HG03103 (cell line): ENCODE measurements around the gene ORC5.
A peak's percentile ranks its signal among the peaks of the same experiment; 100 is the strongest.
"Not testable (repeated sequence)": the region's sequence is repeated elsewhere in the genome, so short reads cannot be mapped to it uniquely, and the experiment has no call there.

ENCODE experiments used
- ATAC-seq: cut with Tn5 transposase; IDR thresholded peaks from one replicate; pipeline ENCODE4 v1.9.1; 2021; ENCODE audit warnings: low read depth; ENCODE audit not compliant: unreplicated experiment

ORC5 gene

DNA sequence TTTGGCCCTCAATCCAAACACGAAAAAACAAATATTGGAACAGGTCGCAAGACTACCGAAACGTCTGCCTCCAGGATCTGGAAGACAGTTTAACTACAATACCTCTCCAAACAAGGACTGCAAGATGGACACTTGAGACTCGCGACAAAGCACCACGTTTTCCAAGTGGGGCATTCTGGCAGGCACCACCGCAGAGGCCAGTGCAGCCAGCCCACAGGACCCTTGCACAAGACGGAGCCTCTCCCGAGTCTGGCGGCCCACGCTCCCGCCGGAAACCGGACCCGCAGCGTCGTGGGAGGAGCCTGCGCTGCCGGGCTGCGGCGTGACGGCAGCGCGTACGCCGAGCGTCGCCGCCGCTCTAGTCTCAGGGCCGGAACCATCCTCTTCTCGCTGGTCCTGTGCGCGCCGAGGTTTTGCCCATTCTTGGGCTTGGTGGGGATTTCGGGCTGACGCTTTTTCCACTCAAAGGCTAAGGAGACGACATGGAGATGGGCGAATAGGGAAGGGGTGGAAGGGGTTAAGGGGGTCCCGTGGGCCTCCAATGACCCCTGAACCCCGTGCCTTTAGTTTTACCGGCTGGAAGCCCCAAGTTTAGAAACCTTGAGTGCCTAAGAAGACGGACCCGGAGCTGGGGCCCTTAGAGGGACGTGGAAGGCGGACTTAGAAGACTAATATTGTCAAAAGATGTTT lies at the start of gene ORC5:
ORC5 (minus strand) TSS at position 283 of the 690 bp plus-strand sequence; CDS start at position 174, 109 bp downstream.
- ATAC-seq, result peak; percentile 99

DNA sequence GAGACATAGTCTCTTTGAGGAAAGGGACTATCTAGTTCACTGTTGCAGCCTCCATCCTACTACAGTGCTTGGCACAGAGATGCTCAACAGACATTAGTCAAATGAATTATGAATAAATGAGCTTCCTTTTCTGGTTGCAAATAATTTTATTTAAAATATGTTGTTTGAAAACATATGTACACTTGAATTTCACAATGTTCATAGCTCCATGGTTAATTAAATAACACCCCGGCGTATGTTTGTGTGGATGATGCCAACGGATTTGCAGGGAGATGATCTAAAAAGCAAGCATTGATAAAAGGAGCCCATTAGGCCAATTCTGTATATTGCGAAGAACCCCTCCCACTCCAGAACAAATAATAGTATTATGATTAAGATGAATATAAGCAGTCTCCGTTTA lies 47.8 kb upstream of the ORC5 start:
- no peak for ATAC-seq

DNA sequence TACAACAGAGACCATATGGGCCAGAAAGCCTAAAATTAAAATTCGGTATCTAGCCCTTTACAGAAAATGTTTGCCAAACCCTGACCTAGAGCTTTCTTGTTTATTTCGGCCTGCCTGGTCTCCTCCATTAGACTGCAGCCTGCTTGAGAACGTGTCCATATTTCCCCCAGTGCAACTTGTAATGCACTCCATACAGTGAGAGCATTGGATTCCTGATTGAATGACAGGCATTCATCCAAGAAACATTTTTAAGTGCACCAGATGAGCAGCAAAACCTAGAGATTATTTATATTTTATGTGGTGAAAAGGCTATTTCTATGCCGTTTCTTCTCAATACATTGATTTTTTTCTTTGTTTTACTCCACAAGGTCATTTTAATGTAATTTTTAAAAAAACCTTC lies 47.4 kb upstream of the ORC5 start:
- ATAC-seq, result no peak

DNA sequence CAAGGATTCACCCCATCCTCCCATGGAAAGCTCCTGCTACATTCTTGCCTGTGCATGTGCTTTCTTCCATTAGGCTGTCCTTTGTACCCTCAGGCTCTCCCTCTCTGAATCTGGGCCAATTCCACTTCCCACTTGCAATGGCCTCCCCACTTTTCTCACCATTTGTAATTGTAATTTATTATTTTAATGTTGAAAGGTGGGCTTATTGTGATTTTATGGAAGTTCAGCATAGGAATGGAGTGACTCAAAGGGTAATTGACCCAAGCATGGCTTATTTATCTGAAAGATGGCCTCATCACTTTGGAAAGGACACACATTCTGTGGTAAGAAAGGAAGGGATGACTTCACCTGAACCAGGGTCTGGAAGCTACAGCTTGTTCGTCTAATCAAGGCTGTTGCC lies 46.9 kb upstream of the ORC5 start:
- ATAC-seq, result no peak

DNA sequence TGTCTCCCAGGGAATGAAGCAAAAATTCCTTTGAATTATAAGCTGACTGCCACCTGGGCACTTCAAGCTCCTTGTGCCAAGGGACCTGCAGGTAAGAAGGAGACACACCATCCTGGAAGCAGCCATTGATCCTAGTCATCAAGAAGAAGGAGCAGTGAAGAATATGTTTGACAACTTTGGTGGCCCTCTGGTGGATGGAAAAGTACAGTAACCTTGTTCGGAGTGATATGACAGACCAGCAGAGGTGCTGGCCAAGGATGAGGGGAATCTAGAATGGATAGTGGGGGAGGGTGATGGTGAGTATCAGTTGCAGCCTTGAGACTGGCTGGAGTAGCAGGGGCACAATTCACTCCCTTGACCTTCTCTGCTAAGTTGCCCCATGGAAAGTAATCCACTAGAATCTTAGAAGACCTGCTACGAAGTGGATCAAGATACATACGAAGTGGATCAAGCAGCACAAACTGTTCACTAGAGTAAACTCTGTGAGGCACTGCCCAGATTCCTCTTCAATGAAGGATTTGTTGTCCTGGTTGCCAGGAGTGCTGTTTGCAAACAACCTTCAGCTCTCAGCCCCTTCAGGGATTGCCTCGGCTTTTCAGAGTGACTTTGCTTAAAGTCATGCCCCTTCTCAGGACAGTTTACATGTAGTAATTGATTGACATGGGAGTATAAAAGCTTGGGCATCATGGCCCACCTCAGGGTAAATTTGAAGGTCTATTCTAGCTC lies 44.8 kb upstream of the ORC5 start:
- ATAC-seq, result no peak

DNA sequence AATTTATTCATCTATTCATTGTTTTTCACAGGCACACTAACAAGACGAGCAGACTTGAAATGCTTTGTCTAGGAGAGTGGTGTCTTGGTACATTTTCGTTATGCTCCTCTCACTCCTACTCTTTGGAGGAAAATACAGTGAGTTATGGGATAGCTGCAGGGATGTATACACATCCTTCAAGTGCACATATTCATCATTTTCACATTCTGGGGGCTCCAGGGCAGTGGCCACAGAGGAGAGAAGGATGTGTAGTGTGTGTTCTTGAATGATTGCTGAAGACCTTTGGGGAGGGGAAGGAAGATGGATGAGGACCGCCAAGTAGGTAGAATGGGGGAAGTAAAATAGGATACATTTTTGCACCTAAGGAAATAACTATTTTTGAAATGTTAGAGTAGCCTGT lies 34.8 kb upstream of the ORC5 start:
- ATAC-seq, result no peak

DNA sequence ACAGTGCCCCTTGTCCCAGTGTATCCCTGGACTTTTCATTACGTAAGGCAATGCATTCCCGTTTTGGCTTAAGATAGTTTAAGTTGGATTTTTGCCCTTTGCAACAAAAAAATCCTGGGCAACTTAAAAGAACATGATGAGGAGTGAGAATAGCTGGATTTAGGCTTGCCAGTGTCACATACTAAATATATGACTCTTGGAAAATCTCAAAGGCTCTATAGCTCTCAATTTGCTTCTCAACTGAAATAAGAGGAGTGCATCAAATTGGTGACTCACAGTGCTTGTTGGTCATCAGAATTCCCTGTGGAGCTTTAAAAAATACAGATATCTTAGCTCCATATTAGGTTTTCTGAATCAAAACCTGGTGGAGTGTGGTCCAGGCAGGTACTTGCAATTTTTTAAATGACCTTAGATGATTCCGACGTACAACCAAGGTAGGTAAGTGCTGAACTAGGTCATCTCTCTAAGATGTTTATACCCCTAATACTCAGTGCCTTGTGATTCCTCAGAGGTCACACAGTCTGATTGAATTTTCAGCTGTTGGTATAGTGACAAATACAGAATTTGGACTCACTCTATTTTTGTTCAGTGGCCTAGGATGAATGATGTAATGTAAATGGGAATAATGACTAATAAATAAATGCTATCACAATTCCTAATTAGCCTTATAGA lies 33.9 kb upstream of the ORC5 start:
- no peak for ATAC-seq

DNA sequence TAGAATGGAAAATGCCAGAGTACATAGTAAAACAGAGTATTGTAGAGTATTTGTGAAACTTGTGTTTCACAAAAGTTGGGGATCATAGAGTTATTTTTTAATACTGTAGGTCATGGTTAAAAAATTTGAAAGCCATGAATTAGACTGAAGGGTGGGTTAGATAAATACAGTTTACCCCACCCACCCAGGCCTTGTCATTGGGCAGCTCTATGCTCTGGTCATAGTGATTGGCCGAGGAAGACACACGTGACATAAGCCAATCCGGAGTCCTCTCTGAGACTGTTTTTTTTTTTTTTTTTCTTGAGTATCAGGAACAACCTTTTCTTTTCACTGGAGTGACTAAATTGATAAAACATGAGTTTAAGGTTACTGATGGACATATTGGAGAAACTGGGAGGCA lies 33.3 kb upstream of the ORC5 start:
- ATAC-seq, result no peak

DNA sequence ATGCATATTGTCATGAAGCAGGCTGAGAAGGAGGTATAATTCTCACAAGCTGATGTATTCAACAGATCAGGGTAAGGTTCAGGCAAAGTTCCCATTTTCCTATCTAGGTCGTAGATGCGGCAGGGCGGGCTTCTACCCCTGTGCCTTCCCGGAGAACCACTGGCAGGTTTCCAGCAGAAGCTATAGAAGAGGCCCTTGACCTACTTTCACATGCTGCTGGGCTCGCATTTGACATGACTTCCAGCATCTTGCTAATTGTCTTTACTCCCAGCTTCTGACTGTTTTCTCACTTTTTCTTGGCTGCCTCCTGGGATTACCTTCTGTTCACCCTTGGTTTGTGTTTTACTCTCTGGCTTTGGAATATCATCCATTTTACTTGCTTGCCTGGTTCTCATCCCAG lies 32.6 kb upstream of the ORC5 start:
- no peak for ATAC-seq

DNA sequence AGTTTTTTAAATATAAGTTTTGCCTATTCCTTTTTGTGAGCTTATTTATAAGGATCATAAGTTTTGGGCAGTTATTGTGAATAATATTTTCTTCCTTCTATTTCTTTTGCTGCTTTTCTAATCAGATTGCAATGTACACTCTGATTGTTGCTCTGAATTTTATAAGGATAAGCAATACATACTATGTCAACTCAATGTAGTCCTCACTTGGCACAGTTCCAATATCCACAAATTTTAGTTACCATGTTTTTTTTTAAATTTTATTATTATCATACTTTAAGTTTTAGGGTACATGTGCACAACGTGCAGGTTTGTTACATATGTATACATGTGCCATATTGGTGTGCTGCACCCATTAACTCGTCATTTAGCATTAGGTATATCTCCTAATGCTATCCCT lies 27.2 kb upstream of the ORC5 start:
- ATAC-seq, result not testable (repeated sequence)

DNA sequence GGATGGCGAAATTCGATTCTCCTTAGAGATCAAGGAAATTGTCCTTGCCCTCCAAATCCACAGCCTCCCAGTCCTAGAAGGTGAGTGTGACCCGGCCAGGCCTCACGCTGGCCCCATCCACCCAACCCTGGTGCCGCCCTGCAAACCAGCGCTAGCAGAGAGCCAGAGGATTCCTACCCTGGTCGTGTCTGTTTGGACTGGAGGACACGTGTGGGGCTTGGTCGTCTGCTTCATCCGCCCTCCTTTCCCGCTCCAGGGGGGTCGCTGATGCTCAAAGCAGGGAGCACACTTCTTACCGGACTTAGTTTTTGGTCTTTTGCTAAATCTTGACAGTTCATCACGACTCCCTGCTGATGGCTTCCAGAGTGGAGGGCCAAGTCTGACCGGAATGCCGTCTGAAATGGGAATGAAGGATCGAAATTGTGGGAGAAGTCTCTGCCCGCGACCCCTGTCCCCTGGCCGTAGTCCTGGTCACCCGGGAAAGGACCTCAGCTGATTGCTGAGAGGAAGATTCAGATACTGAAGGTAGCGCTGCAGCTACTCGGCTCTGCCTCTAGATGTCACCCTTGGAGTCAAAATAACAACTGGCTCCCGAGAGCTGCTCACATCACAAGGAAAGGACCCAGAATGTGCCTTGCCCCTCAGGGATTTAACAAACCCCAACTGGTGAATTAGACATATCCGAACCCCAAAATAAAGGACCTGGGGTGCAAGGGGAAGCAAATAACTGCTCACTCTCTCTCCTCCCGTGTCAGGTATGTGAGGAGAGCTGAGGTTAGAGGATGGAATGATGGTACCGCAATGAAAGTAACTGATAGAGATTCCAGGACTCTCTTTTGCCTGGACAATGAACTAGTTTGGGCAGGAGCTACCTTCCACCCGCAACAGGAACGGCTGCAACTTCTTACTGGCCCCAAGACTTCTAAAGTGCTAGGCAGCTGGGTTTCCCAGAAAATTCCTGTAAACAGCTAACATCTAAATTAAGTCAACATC lies 23.5 kb upstream of the ORC5 start:
- ATAC-seq, result peak; percentile 89

DNA sequence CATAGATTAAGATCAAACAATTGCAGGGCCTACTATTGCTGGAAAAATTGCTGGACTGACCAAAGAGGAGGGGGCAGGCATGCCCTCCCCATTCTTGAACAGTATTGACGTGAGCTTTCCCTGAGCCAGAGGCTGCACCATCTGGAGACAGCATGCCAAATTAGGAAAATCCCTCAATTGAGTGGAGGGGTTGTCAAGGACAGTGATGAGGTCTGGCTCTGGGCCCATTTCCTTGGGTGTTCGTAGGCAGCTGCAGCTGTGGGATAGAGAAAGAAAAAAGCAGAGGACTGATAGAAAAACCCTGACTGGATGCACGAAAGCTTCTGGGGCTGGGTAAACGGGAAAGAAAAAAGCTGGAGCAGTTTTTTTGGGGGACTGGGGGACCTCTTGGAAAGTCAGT lies 22.8 kb upstream of the ORC5 start:
- no peak for ATAC-seq

DNA sequence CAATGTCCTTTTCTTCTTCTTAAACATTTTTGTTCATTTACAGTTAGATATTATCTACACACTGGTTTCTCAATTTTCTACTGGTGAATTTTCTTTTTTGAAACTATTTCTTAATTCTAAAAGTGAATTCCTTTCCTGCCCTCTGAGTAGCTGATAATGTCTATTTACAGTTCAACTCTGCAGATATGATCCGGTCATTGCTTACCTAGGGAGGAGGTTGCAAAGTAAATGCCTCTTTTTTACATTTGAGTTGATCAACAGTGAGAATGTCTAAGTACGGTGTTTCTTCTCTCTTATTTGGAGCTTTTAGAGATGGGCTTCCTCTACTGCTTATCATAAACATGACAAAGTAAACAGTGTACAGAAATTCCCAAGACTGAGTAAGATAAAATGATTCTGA lies 20.6 kb upstream of the ORC5 start:
- no peak for ATAC-seq

DNA sequence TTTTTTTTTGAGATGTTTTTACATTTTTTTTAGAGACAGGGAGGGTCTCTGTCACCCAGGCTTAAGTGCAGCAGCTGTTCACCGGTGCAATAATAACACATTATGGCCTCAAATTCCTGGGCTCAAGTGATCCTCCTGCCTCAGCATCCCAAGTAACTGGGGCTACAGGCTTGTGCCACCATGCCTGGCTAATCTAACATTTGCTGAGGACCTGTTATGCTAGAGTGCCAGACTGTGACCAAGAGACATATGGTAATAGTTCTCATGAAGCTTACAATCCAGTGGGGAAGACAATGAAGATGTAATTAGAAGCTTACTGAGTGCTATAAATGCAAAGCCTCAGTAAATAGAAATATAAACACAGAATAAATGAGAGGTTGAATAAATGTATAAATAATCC lies 17.6 kb upstream of the ORC5 start:
- no peak for ATAC-seq

DNA sequence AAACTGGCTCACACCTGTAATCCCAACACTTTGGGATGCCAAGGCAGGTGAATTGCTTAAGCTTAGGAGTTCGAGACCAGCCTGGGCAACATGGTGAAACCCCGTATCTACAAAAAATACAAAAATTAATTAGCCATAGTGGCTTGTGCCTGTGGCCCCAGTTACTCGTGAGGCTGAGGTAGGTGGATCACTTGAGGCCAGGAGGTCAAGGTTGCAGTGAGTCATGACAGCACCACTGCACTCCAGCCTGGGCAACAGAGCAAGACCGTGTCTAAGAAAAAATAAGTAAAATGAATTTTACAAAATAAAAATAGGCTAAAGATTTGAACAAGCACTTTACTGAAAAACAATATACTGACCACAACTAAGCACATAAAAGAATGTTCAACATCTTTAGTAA lies 9.8 kb upstream of the ORC5 start:
- no peak for ATAC-seq

DNA sequence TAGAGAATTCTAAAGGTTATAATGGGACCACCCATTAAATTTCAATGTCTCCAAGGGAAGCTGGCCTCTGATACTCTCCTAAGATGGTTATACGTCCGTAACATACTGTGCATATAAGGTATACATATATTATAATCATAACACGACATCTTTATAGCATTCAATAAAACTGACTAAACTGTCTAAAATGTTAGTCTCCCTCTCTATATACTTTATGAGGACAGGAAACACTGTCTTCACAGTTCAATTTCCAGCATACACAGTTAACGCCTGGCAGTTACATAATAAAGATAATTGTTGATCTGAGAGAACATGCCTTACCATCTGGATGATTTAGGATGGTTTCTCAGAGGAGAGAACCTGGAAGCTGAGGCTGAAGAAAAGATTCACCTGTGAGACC lies 1.2 kb upstream of the ORC5 start:
- ATAC-seq, result no peak

DNA sequence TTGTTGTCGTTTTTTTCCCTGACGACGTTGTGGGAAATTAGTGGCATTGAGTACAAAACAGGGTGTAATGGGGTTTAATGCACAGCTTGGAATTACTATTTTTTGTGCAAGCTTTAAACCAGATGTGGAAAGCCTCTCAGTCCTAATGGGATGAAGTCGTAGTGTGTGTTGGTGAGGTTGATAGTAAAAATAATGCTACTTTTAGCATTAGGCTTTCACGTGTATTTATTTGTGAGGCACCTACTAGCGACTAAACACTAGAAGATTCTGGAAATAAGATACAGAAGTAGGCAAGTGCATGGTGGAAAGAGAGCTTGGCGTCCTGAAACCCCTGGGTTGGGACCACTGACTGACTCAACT lies 588 bp upstream of the ORC5 start:
- ATAC-seq, result no peak

DNA sequence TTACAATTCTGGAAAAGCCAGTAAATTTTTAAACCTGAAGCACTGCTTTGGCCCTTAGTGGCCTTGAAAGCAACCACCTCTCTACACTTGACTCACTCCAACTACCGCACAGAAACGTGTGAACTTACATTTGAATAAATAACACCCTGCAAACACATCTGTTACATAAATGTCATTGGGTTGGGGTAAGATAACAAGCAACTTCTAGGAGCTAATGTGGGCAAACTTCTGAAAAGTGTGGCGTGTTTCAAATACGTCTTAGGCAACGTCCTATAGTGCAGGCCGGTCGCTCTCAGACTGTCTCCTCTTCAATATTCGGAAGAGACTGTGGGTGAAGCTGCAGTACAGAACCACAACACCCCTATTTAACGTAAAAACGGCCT lies 474 bp downstream of the ORC5 start:
- ATAC-seq, result peak; percentile 20

DNA sequence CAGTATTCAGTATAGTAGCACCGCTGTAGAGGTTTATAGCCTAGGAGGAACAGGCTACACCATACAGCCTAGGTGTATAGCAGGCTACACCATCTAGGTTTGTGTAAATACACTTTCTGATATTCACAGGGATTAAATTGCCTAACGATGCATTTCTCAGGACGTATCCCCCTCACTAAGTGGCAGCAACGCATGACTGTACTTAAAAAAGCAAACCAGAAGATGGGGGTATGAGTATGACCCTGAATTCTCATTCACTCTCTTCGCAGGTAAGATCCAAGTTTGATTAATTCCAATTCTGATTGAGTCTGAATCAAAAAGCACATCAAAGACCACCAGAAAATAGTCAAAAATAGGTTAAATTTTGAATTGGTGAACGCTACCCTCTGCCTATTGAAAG lies 972 bp downstream of the ORC5 start:
- no peak for ATAC-seq

DNA sequence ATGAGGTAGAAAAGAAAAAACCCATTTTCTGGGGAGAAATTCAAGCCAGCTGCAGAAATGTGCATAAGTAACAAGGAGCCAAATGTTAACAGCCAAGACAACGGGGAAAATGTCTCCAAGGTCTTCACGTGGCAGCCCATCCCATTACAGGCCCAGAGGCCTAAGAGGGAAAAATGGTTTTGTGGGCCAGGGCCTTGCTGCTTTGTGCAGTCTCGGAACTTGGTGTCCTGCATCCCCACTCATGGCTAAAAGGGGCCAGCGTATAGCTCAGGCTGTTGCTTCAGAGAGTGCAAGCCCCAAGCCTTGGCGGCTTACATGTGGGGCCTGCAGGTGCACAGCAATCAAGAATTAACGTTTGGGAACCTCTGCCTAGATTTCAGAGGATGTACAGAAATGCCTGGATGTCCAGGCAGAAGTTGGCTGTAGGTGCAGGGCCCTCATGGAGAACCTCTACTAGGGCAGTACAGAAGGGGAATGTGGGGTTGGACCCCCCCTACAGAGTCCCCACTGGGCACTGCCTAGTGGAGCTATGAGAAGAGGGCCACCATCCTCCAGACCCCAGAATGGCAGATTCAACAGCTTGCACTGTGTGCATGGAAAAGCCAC lies 9.0 kb downstream of the ORC5 start:
- ATAC-seq, result no peak
